Neural cell (in vitro differentiated cells): ENCODE results near the gene AMZ1. TPM values are rescaled to one million over a fixed set of nuclear protein-coding genes. Genes with fewer than 3 reads are reported as not detected.

ENCODE experiments used
- H2AFZ ChIP-seq: fragments of 200-600, 300-800 bp; sonication (generic), shearing (Covaris generic); 2 replicates; pipeline ENCODE4 v1.6.0; 2014; ENCODE audit warnings: low read depth, mild to moderate bottlenecking, antibody characterized with exemption, low read length, moderate library complexity
- H3F3A ChIP-seq: fragments of 200-600 bp; shearing (Covaris generic); 2 replicates; pipeline ENCODE4 v1.6.1; 2016; ENCODE audit warnings: mild to moderate bottlenecking, moderate library complexity, mixed read lengths, antibody characterized with exemption, low read length; ENCODE audit not compliant: insufficient read depth, poor library complexity, severe bottlenecking
- H3K27ac ChIP-seq: fragments of 200-600, 300-800 bp; sonication (generic), shearing (Covaris generic); 2 replicates; pipeline ENCODE4 v1.5.1; 2014; ENCODE audit warnings: mild to moderate bottlenecking, low read length, moderate library complexity
- H3K27me3 ChIP-seq: fragments of 300-800, 200-600 bp; sonication (generic), shearing (Covaris generic); 2 replicates; pipeline ENCODE4 v1.6.0; 2014; ENCODE audit warnings: mild to moderate bottlenecking, low read depth, low read length, moderate library complexity; ENCODE audit not compliant: insufficient read depth
- H3K36me3 ChIP-seq: fragments of 300-800, 200-600 bp; sonication (generic), shearing (Covaris generic); 2 replicates; pipeline ENCODE4 v1.5.1; 2014; ENCODE audit warnings: mild to moderate bottlenecking, antibody characterized with exemption, low read length, moderate library complexity; ENCODE audit not compliant: insufficient read depth
- H3K4me2 ChIP-seq: fragments of 300-800, 200-600 bp; sonication (generic), shearing (Covaris generic); 2 replicates; pipeline ENCODE4 v1.6.0; 2014; ENCODE audit warnings: mild to moderate bottlenecking, low read length
- H3K4me3 ChIP-seq: fragments of 300-800, 200-600 bp; sonication (generic), shearing (Covaris generic); 2 replicates; pipeline ENCODE4 v1.5.1; 2014; ENCODE audit warnings: mild to moderate bottlenecking, low read length, moderate library complexity
- H3K79me2 ChIP-seq: fragments of 200-600 bp; shearing (Covaris generic); replicated peaks from 2 replicates; pipeline ENCODE4 v1.6.0; 2014; ENCODE audit warnings: mild to moderate bottlenecking, low read length, moderate library complexity; ENCODE audit not compliant: insufficient read depth
- H3K9ac ChIP-seq: fragments of 300-800, 200-600 bp; sonication (generic), shearing (Covaris generic); 2 replicates; pipeline ENCODE4 v1.6.1; 2016; ENCODE audit warnings: mild to moderate bottlenecking, low read length, mixed read lengths
- H3K9me2 ChIP-seq: fragments of 200-600 bp; shearing (Covaris generic); 2 replicates; pipeline ENCODE4 v1.6.1; 2016; ENCODE audit warnings: mild to moderate bottlenecking, low read length, mixed read lengths; ENCODE audit not compliant: insufficient read depth
- H3K9me3 ChIP-seq: fragments of 200-600, 300-800 bp; sonication (generic), shearing (Covaris generic); 2 replicates; pipeline ENCODE4 v1.6.1; 2016; ENCODE audit warnings: mild to moderate bottlenecking, mixed run types, low read length, moderate library complexity, mixed read lengths
- H4K20me1 ChIP-seq: fragments of 200-600 bp; shearing (Covaris generic); 2 replicates; pipeline ENCODE4 v1.6.1; 2016; ENCODE audit warnings: mild to moderate bottlenecking, mixed run types; ENCODE audit not compliant: insufficient read depth
- CTCF ChIP-seq: fragments of 450-650 bp; IDR thresholded peaks from 2 replicates; pipeline ENCODE4 v1.5.1; 2014; ENCODE audit warnings: antibody characterized with exemption, mild to moderate bottlenecking, moderate library complexity; ENCODE audit not compliant: poor library complexity, severe bottlenecking
- EP300 ChIP-seq: fragments of 450-650 bp; conservative IDR thresholded peaks from 2 replicates; pipeline ENCODE4 v1.6.1; 2014; ENCODE audit warnings: antibody characterized with exemption, mild to moderate bottlenecking, moderate library complexity; ENCODE audit not compliant: poor library complexity, severe bottlenecking
- EZH2 ChIP-seq: fragments of 200-600, 300-800 bp; shearing (Covaris generic), sonication (generic); IDR thresholded peaks from 2 replicates; pipeline ENCODE4 v1.6.1; 2014; ENCODE audit warnings: antibody characterized with exemption, low read length, borderline replicate concordance, mild to moderate bottlenecking; ENCODE audit not compliant: insufficient read depth, poor library complexity, severe bottlenecking
- MXI1 ChIP-seq: fragments of 450-650 bp; conservative IDR thresholded peaks from 2 replicates; pipeline ENCODE4 v1.6.1; 2014; ENCODE audit warnings: antibody characterized with exemption, mild to moderate bottlenecking; ENCODE audit not compliant: poor library complexity, severe bottlenecking
- POLR2AphosphoS5 ChIP-seq: IDR thresholded peaks from 2 replicates; pipeline ENCODE4 v1.6.1; 2012
- RAD21 ChIP-seq: fragments of 450-650 bp; conservative IDR thresholded peaks from 2 replicates; pipeline ENCODE4 v1.6.1; 2014; ENCODE audit warnings: antibody characterized with exemption, mild to moderate bottlenecking, moderate library complexity
- SMC3 ChIP-seq: fragments of 450-650 bp; conservative IDR thresholded peaks from 2 replicates; pipeline ENCODE4 v1.6.1; 2014; ENCODE audit warnings: antibody characterized with exemption, mild to moderate bottlenecking, moderate library complexity; ENCODE audit not compliant: poor library complexity
- TAF1 ChIP-seq: IDR thresholded peaks from 2 replicates; pipeline ENCODE4 v1.6.1; 2012; ENCODE audit warnings: low read depth
- polyA plus RNA-seq: library from polyadenylated mRNA; depleted of rRNA; stranded (reverse); fragments of >200 nt; gene quantifications from 2 replicates; pipeline ENCODE4 v1.2.3, GENCODE V29; 2014
- TF ChIP-seq, protein P1 (sequence below): IDR thresholded peaks from 2 replicates; pipeline ENCODE4 v1.6.1; 2012; ENCODE audit warnings: borderline replicate concordance

Gene AMZ1
- polyA plus RNA-seq, 1 donor from 2014 or later = not detected

- H3K4me2 ChIP-seq = no peak overlapping the region
- no peak overlapping the region for H3K4me3 ChIP-seq
- H3K9ac ChIP-seq = no peak overlapping the region
- H2AFZ ChIP-seq = no peak overlapping the region
- H3K27me3 ChIP-seq = no peaks in the 10 kb centered on the region
- H4K20me1 ChIP-seq = no peaks in the 10 kb centered on the region
- H3K36me3 ChIP-seq = no peaks in the 10 kb centered on the region
- TF ChIP-seq EZH2 = no peak
- TF ChIP-seq TAF1 = no peak
- TF ChIP-seq RAD21 = no peak
- TF ChIP-seq MXI1 = no peak
- no peak for TF ChIP-seq SMC3
- no peak for TF ChIP-seq POLR2AphosphoS5
- TF ChIP-seq, protein P1, sequence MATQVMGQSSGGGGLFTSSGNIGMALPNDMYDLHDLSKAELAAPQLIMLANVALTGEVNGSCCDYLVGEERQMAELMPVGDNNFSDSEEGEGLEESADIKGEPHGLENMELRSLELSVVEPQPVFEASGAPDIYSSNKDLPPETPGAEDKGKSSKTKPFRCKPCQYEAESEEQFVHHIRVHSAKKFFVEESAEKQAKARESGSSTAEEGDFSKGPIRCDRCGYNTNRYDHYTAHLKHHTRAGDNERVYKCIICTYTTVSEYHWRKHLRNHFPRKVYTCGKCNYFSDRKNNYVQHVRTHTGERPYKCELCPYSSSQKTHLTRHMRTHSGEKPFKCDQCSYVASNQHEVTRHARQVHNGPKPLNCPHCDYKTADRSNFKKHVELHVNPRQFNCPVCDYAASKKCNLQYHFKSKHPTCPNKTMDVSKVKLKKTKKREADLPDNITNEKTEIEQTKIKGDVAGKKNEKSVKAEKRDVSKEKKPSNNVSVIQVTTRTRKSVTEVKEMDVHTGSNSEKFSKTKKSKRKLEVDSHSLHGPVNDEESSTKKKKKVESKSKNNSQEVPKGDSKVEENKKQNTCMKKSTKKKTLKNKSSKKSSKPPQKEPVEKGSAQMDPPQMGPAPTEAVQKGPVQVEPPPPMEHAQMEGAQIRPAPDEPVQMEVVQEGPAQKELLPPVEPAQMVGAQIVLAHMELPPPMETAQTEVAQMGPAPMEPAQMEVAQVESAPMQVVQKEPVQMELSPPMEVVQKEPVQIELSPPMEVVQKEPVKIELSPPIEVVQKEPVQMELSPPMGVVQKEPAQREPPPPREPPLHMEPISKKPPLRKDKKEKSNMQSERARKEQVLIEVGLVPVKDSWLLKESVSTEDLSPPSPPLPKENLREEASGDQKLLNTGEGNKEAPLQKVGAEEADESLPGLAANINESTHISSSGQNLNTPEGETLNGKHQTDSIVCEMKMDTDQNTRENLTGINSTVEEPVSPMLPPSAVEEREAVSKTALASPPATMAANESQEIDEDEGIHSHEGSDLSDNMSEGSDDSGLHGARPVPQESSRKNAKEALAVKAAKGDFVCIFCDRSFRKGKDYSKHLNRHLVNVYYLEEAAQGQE = no peak
- TF ChIP-seq CTCF = no peak
- TF ChIP-seq EP300 = no peak
- no peaks in the 10 kb centered on the region for H3K79me2 ChIP-seq
- no peak overlapping the region for H3K27ac ChIP-seq
- no peaks in the 10 kb centered on the region for H3F3A ChIP-seq
- H3K9me2 ChIP-seq = no peaks in the 10 kb centered on the region
- no peaks in the 10 kb centered on the region for H3K9me3 ChIP-seq
These were observed 23.0 kb downstream of the AMZ1 start for GRCh38 chr7:2710901-2711551.

GRCh38 chr7:2711895-2712675 lies 24.1 kb downstream of the AMZ1 start:
- Histone ChIP-seq H3K27me3 (no peaks in the 10 kb centered on the region), H3K9me3 (no peaks in the 10 kb centered on the region), H3K79me2 (no peaks in the 10 kb centered on the region), H3K27ac (no peak overlapping the region), H3F3A (no peaks in the 10 kb centered on the region), H3K4me2 (no peak overlapping the region), H2AFZ (no peak overlapping the region), H4K20me1 (no peaks in the 10 kb centered on the region), H3K4me3 (no peak overlapping the region), H3K9me2 (no peaks in the 10 kb centered on the region), H3K36me3 (no peaks in the 10 kb centered on the region), H3K9ac (no peak overlapping the region)
- TF ChIP-seq TAF1 = no peak
- no peak for TF ChIP-seq CTCF
- no peak for TF ChIP-seq EP300
- no peak for TF ChIP-seq RAD21
- TF ChIP-seq, protein P1 = no peak
- TF ChIP-seq EZH2 = no peak
- TF ChIP-seq MXI1 = no peak
- no peak for TF ChIP-seq POLR2AphosphoS5
- no peak for TF ChIP-seq SMC3
